ENCODE measurements around the gene FAHD1.

GRCh38 chr16:1791943-1792812 is 34.8 kb upstream of the FAHD1 start:
- TF ChIP-seq MAX (CRISPR knock-in tag; IDR thresholded peaks at IDR 0.05) = no peak
- TF ChIP-seq ZNF263 (CRISPR knock-in tag; IDR thresholded peaks at IDR 0.05; ENCODE audit: borderline replicate concordance) = no peak
- no peak for TF ChIP-seq SMAD1 (IDR thresholded peaks at IDR 0.05; ENCODE audit: low read depth, low read length, partially characterized antibody)
- no peak for TF ChIP-seq ZBTB43 (CRISPR knock-in tag; IDR thresholded peaks at IDR 0.05)
- TF ChIP-seq CTCF (IDR thresholded peaks at IDR 0.05 in 2 of 3, conservative IDR thresholded peaks at IDR 0.05 in 1 of 3; ENCODE audit: insufficient read depth in 2 of 3, low read depth in 1 of 3, low read length in 3 of 3) = no peak
- no peak for TF ChIP-seq ZNF282 (CRISPR knock-in tag; IDR thresholded peaks at IDR 0.05)
- TF ChIP-seq CUX1 (CRISPR knock-in tag; IDR thresholded peaks at IDR 0.05) = no peak
- no peak for TF ChIP-seq ATF4 (CRISPR knock-in tag; IDR thresholded peaks at IDR 0.05)
- TF ChIP-seq POLR2AphosphoS5 (IDR thresholded peaks at IDR 0.05; ENCODE audit: control insufficient read depth, insufficient read depth, low read depth, low read length) = no peak
- TF ChIP-seq ELK1 (CRISPR knock-in tag; IDR thresholded peaks at IDR 0.05) = no peak

Data from K562 (cell line).